NCI-H82 (cell line): ENCODE results near the gene ZNF672.
"Not testable (repeated sequence)": the region's sequence is repeated elsewhere in the genome, so short reads cannot be mapped to it uniquely, and the experiment has no call there.

ENCODE experiments used
- DNase-seq: peaks from one replicate; lab custom pipeline; 2025; lab: John Stamatoyannopoulos, UW

ZNF672 gene

GRCh38 chr1:248856176-248856575, 18.2 kb downstream of the ZNF672 start:
- no peak for DNase-seq

GRCh38 chr1:248857201-248857600, 19.2 kb downstream of the ZNF672 start:
- peak; percentile 46 for DNase-seq

- no peak for DNase-seq
These were observed 19.7 kb downstream of the ZNF672 start for GRCh38 chr1:248857749-248858095.

- DNase-seq: peak; percentile 92
These were observed 20.3 kb downstream of the ZNF672 start for GRCh38 chr1:248858096-248858890.

GRCh38 chr1:248858891-248859889, 21.2 kb downstream of the ZNF672 start, which contains the start of gene ZNF692:
Gene ZNF692 (minus strand): TSS chr1:248859085. CDS start chr1:248858309, 776 bp downstream.
- peak; percentile 100 for DNase-seq

GRCh38 chr1:248860007-248860406, 22.0 kb downstream of the ZNF672 start:
- DNase-seq: no peak

- no peak for DNase-seq
These were observed 23.6 kb downstream of the ZNF672 start for GRCh38 chr1:248861616-248862015.

GRCh38 chr1:248862695-248862997, 24.6 kb downstream of the ZNF672 start:
- no peak for DNase-seq

GRCh38 chr1:248862998-248863881, 25.2 kb downstream of the ZNF672 start:
- DNase-seq: peak; percentile 97

GRCh38 chr1:248871837-248872401, 33.9 kb downstream of the ZNF672 start:
- no peak for DNase-seq

- peak; percentile 93 for DNase-seq
These were observed 34.9 kb downstream of the ZNF672 start for GRCh38 chr1:248872752-248873408.

- peak; percentile 99 for DNase-seq
These were observed 35.5 kb downstream of the ZNF672 start for GRCh38 chr1:248873409-248873992.

- DNase-seq: peak; percentile 98
These were observed 36.0 kb downstream of the ZNF672 start for GRCh38 chr1:248873993-248874533.

- no peak for DNase-seq
These were observed 43.2 kb downstream of the ZNF672 start for GRCh38 chr1:248881261-248881660.

- DNase-seq: not testable (repeated sequence)
These were observed 44.4 kb downstream of the ZNF672 start for GRCh38 chr1:248882427-248882826.

GRCh38 chr1:248884632-248885295, 46.7 kb downstream of the ZNF672 start:
- no peak for DNase-seq

- DNase-seq: no peak
These were observed 47.6 kb downstream of the ZNF672 start for GRCh38 chr1:248885646-248886045.

GRCh38 chr1:248886237-248886895, 48.3 kb downstream of the ZNF672 start:
- peak; percentile 42 for DNase-seq

- DNase-seq: not testable (repeated sequence)
These were observed 51.9 kb downstream of the ZNF672 start for GRCh38 chr1:248889914-248890243.
